Osteoblast (primary cell): Measurements from ENCODE around the gene MCF2L. TPM values are rescaled to one million over a fixed set of nuclear protein-coding genes. Genes with fewer than 3 reads are reported as not detected.

Source experiments
- DNase-seq: peaks from one replicate; pipeline ENCODE4 v3.0.0; 2011; ENCODE audit warnings: low spot score, mixed read lengths; ENCODE audit not compliant: insufficient read length; ENCODE audit errors: missing footprints
- H2AFZ ChIP-seq: 2 replicates; pipeline ENCODE4 v1.6.0; 2011; ENCODE audit warnings: mild to moderate bottlenecking, low read length
- H3K27ac ChIP-seq: 2 replicates; pipeline ENCODE4 v1.5.1; 2011; ENCODE audit warnings: mild to moderate bottlenecking, low read depth, low read length, moderate library complexity
- H3K27me3 ChIP-seq: 2 replicates; pipeline ENCODE4 v1.6.0; 2012; ENCODE audit warnings: mild to moderate bottlenecking, control low read depth, inconsistent platforms, low read length, moderate library complexity; ENCODE audit not compliant: insufficient read depth
- H3K36me3 ChIP-seq: 2 replicates; pipeline ENCODE4 v1.5.1; 2011; ENCODE audit warnings: mild to moderate bottlenecking, low read length, control low read depth, moderate library complexity; ENCODE audit not compliant: insufficient read depth
- H3K4me1 ChIP-seq: 2 replicates; pipeline ENCODE4 v1.5.1; 2011; ENCODE audit warnings: mild to moderate bottlenecking, low read length, control low read depth, moderate library complexity; ENCODE audit not compliant: insufficient read depth
- H3K4me2 ChIP-seq: 2 replicates; pipeline ENCODE4 v1.6.0; 2011; ENCODE audit warnings: mild to moderate bottlenecking, low read length; ENCODE audit not compliant: insufficient read depth
- H3K4me3 ChIP-seq: fragments of 200-600 bp; sonication (generic); 3 replicates; pipeline ENCODE4 v1.5.1; 2012; ENCODE audit warnings: mild to moderate bottlenecking, low read length, inconsistent platforms; ENCODE audit not compliant: insufficient read depth
- H3K79me2 ChIP-seq: 2 replicates; pipeline ENCODE4 v1.6.0; 2012; ENCODE audit warnings: mild to moderate bottlenecking, low read length, control low read depth, inconsistent platforms; ENCODE audit not compliant: insufficient read depth
- H3K9me3 ChIP-seq: 2 replicates; pipeline ENCODE4 v1.5.1; 2011; ENCODE audit warnings: low read depth, low read length, control low read depth
- H4K20me1 ChIP-seq: 2 replicates; pipeline ENCODE4 v1.6.0; 2012; ENCODE audit warnings: mild to moderate bottlenecking, low read length, control low read depth; ENCODE audit not compliant: insufficient read depth
- CTCF ChIP-seq: IDR thresholded peaks from 2 replicates; pipeline ENCODE4 v1.5.1; 2011; ENCODE audit warnings: mild to moderate bottlenecking, low read depth, low read length, moderate library complexity; ENCODE audit errors: extremely low read depth
- total RNA-seq: library from RNA; depleted of rRNA; stranded (reverse); fragments of >200 nt; gene quantifications from 2 replicates; pipeline ENCODE4 v1.2.3, GENCODE V29; 2012

The MCF2L gene
- total RNA-seq, 1 donor: 6.5 TPM

- H3K27me3 ChIP-seq: peaks cover 5% of the 10 kb centered on the region
- H3K4me2 ChIP-seq: no peak overlapping the region
- no peak for DNase-seq
- H2AFZ ChIP-seq: no peak overlapping the region
- H3K4me3 ChIP-seq: no peak overlapping the region
- no peaks in the 10 kb centered on the region for H3K79me2 ChIP-seq
- H4K20me1 ChIP-seq: no peaks in the 10 kb centered on the region
- no peak overlapping the region for H3K27ac ChIP-seq
- TF ChIP-seq CTCF: no peak
- H3K36me3 ChIP-seq: no peaks in the 10 kb centered on the region
- no peaks in the 10 kb centered on the region for H3K9me3 ChIP-seq
- H3K4me1 ChIP-seq: no peaks in the 10 kb centered on the region
Observed at GRCh38 chr13:113069861-113070805, 101.1 kb downstream of the MCF2L start.

GRCh38 chr13:113070855-113071254 is 101.8 kb downstream of the MCF2L start:
- Histone ChIP-seq H3K36me3 (no peaks in the 10 kb centered on the region), H3K9me3 (no peaks in the 10 kb centered on the region), H3K27me3 (peaks cover 4% of the 10 kb centered on the region), H3K4me1 (no peaks in the 10 kb centered on the region), H3K79me2 (no peaks in the 10 kb centered on the region), H4K20me1 (no peaks in the 10 kb centered on the region), H2AFZ (no peak overlapping the region), H3K4me2 (no peak overlapping the region), H3K27ac (no peak overlapping the region), H3K4me3 (no peak overlapping the region)
- no peak for DNase-seq
- no peak for TF ChIP-seq CTCF

- Histone ChIP-seq H4K20me1 (no peaks in the 10 kb centered on the region), H3K9me3 (no peaks in the 10 kb centered on the region), H2AFZ (no peak overlapping the region), H3K4me2 (no peak overlapping the region), H3K79me2 (no peaks in the 10 kb centered on the region), H3K27me3 (peaks cover 4% of the 10 kb centered on the region), H3K27ac (no peak overlapping the region), H3K36me3 (no peaks in the 10 kb centered on the region), H3K4me3 (no peak overlapping the region), H3K4me1 (no peaks in the 10 kb centered on the region)
- no peak for TF ChIP-seq CTCF
- DNase-seq: no peak
Observed at GRCh38 chr13:113072376-113072775, 103.4 kb downstream of the MCF2L start.

GRCh38 chr13:113073942-113074341 is 104.9 kb downstream of the MCF2L start:
- no peak overlapping the region for H3K27ac ChIP-seq
- H3K4me2 ChIP-seq: no peak overlapping the region
- H3K27me3 ChIP-seq: peaks cover 4% of the 10 kb centered on the region
- H2AFZ ChIP-seq: no peak overlapping the region
- no peaks in the 10 kb centered on the region for H3K79me2 ChIP-seq
- H3K4me3 ChIP-seq: no peak overlapping the region
- no peaks in the 10 kb centered on the region for H3K4me1 ChIP-seq
- no peaks in the 10 kb centered on the region for H3K36me3 ChIP-seq
- H3K9me3 ChIP-seq: no peaks in the 10 kb centered on the region
- no peak for DNase-seq
- TF ChIP-seq CTCF: no peak
- H4K20me1 ChIP-seq: no peaks in the 10 kb centered on the region
